Ascending aorta (tissue), 2 donors: ENCODE measurements around the gene TNKS2. TPM values are rescaled to one million over a fixed set of nuclear protein-coding genes. Genes with fewer than 3 reads are reported as not detected.
A peak's percentile ranks its signal among the peaks of the same experiment; 100 is the strongest.
"Not testable (repeated sequence)": the region's sequence is repeated elsewhere in the genome, so short reads cannot be mapped to it uniquely, and the experiment has no call there.

Experiments
- DNase-seq, 2 donors: peaks; one replicate each; pipeline ENCODE4 v3.0.0-alpha.2; 2019; ENCODE audit warnings: low spot score in 2 of 2
- H3K27ac ChIP-seq, 2 donors: fragments of 200-600 bp; sonication (generic); one replicate each; pipeline ENCODE4 v1.5.1; 2016 to 2017; ENCODE audit warnings: mild to moderate bottlenecking in 1 of 2
- H3K27me3 ChIP-seq: fragments of 200-600 bp; sonication (generic); one replicate; pipeline ENCODE4 v1.5.1; 2017
- H3K36me3 ChIP-seq, 2 donors: fragments of 200-600 bp; sonication (generic); one replicate each; pipeline ENCODE4 v1.5.1; 2016
- H3K4me1 ChIP-seq, 2 donors: fragments of 200-600 bp; sonication (generic); one replicate each; pipeline ENCODE4 v1.5.1; 2016 to 2017; ENCODE audit warnings: mild to moderate bottlenecking in 1 of 2
- H3K4me3 ChIP-seq, 2 donors: fragments of 200-600 bp; sonication (generic); one replicate each; pipeline ENCODE4 v1.5.1; 2016 to 2017; ENCODE audit warnings: mild to moderate bottlenecking in 1 of 2
- H3K9me3 ChIP-seq, 2 donors: fragments of 200-600 bp; sonication (generic); one replicate each; pipeline ENCODE4 v1.5.1; 2016
- CTCF ChIP-seq, 3 experiments: fragments of 200-600 bp in 2 of 3; fragments of 450-650 bp in 1 of 3; sonication (generic) in 2 of 3; IDR thresholded peaks; one replicate each; pipeline ENCODE4 v1.5.1; 2016 to 2019; ENCODE audit warnings: antibody characterized with exemption in 3 of 3, mild to moderate bottlenecking in 1 of 3, moderate library complexity in 1 of 3
- intact Hi-C: fragments of 100-400 bp; cut with DNase I; formaldehyde crosslinking; loops from one replicate; pipeline ENCODE4 v1.15.1; 2023
- total RNA-seq: library from RNA; depleted of rRNA; stranded (reverse); fragments of >200 nt; gene quantifications from one replicate; pipeline ENCODE4 v1.1.0, GENCODE V29; 2016

Gene TNKS2
- total RNA-seq = 26.4 TPM

DNA sequence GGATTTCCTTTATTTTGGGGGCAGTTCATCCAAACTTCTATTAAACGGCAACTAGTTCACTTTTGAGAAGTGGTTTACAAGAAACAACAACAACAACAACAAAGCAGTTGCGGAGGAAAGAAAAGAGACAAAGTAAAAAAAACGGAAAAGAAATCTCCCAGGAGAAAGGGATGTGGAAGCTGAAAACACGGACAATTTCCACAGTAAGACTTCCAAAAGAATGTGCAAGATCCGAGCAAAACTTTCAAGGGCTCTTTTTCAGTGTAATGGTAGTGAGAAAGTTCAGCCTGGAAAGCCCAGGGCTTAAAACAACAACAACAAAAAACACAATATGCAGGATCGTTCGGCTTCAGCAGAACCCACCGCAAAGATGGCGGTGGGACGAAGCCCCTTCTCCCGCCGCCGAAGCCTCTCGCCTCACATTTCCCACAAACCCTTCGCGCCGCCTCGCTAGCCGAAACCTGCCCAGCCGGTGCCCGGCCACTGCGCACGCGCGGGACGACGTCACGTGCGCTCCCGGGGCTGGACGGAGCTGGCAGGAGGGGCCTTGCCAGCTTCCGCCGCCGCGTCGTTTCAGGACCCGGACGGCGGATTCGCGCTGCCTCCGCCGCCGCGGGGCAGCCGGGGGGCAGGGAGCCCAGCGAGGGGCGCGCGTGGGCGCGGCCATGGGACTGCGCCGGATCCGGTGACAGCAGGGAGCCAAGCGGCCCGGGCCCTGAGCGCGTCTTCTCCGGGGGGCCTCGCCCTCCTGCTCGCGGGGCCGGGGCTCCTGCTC, at the start of gene TNKS2:
Gene TNKS2 (plus strand): TSS at position 553 of the 775 bp plus-strand sequence. CDS start 265 bp downstream, outside the sequence.
- H3K9me3 ChIP-seq = no peaks in the 10 kb centered on the region
- intact Hi-C loops = loop anchor here (2.0 to 5.0 kb wide), 6 partner anchors 84 to 636 kb away; partner anchors contain the start of genes BTAF1 and PPP1R3C
- peaks cover 7 to 28% of the 10 kb centered on the region in 2 donors for H3K4me1 ChIP-seq
- DNase-seq = peak; percentile 74 to 97
- no peaks in the 10 kb centered on the region for H3K27me3 ChIP-seq
- peak within 1 kb of the TSS; percentile 96 to 98 for H3K4me3 ChIP-seq
- TF ChIP-seq CTCF (IDR thresholded peaks at IDR 0.05) = no peak
- H3K27ac ChIP-seq = peak within 1 kb of the TSS; percentile 93 to 97
- H3K36me3 ChIP-seq = no peaks in the 10 kb centered on the region

GRCh38 chr10:91749592-91749991, 48.6 kb upstream of the TNKS2 start:
- not testable (repeated sequence) for H3K9me3 ChIP-seq, H3K4me1 ChIP-seq, H3K27me3 ChIP-seq, DNase-seq, H3K36me3 ChIP-seq, H3K4me3 ChIP-seq, H3K27ac ChIP-seq
- intact Hi-C loops = loop anchor here (5.0 kb wide), 1 partner anchor 257 kb away; no protein-coding TSS in a partner anchor

GRCh38 chr10:91756286-91756685, 41.9 kb upstream of the TNKS2 start:
- Histone ChIP-seq H3K9me3 (no peaks in the 10 kb centered on the region), H3K27ac (no peak overlapping the region), H3K4me3 (no peak overlapping the region), H3K27me3 (no peaks in the 10 kb centered on the region), H3K36me3 (no peaks in the 10 kb centered on the region), H3K4me1 (no peaks in the 10 kb centered on the region)
- no peak for TF ChIP-seq CTCF (IDR thresholded peaks at IDR 0.05)
- intact Hi-C loops = no loop called here
- DNase-seq = no peak

- no peak overlapping the region for H3K4me3 ChIP-seq
- intact Hi-C loops = loop anchor here (2.0 kb wide), 1 partner anchor 154 kb away; no protein-coding TSS in a partner anchor
- H3K27ac ChIP-seq = no peak overlapping the region
- peak in 2 of 3 experiments; percentile 35 to 60 for TF ChIP-seq CTCF (IDR thresholded peaks at IDR 0.05)
- H3K36me3 ChIP-seq = no peaks in the 10 kb centered on the region
- H3K9me3 ChIP-seq = no peaks in the 10 kb centered on the region
- no peaks in the 10 kb centered on the region for H3K27me3 ChIP-seq
- H3K4me1 ChIP-seq = no peaks in the 10 kb centered on the region
- DNase-seq = no peak
These were observed 39.7 kb upstream of the TNKS2 start for GRCh38 chr10:91758303-91759146.

DNA sequence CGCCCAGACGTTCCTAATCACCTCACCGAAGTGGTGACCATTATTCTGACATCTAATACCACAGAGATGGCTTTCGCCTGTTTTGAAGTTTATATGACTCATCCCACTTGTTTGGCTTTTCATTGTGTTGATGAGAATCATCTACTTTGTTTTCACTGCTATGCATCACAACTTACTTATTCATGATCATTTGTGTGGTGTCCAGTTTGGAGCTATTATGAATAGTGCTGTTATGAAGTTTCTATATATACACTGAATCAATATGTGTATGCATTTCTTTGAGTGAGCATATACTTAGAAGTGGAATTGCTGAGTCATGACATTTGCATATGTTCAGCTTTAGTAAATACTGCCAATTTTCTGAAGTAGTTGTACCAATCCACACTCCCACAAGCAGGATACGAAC, 38.6 kb upstream of the TNKS2 start:
- intact Hi-C loops = loop anchor here (2.0 kb wide), 1 partner anchor 153 kb away; no protein-coding TSS in a partner anchor
- no peaks in the 10 kb centered on the region for H3K36me3 ChIP-seq
- no peak for TF ChIP-seq CTCF (IDR thresholded peaks at IDR 0.05)
- no peaks in the 10 kb centered on the region for H3K9me3 ChIP-seq
- no peak for DNase-seq
- no peak overlapping the region for H3K27ac ChIP-seq
- H3K4me3 ChIP-seq = no peak overlapping the region
- H3K4me1 ChIP-seq = no peaks in the 10 kb centered on the region
- no peaks in the 10 kb centered on the region for H3K27me3 ChIP-seq

GRCh38 chr10:91761721-91762120, 36.5 kb upstream of the TNKS2 start:
- intact Hi-C loops = no loop called here
- H3K4me3 ChIP-seq = no peak overlapping the region
- H3K27ac ChIP-seq = no peak overlapping the region
- H3K9me3 ChIP-seq = no peaks in the 10 kb centered on the region
- H3K36me3 ChIP-seq = no peaks in the 10 kb centered on the region
- no peaks in the 10 kb centered on the region for H3K27me3 ChIP-seq
- no peaks in the 10 kb centered on the region for H3K4me1 ChIP-seq
- DNase-seq = no peak
- no peak for TF ChIP-seq CTCF (IDR thresholded peaks at IDR 0.05)
